ENCODE data around the gene LDLRAD3. TPM values are rescaled to one million over a fixed set of nuclear protein-coding genes. Genes with fewer than 3 reads are reported as not detected.

LDLRAD3 gene
- total RNA-seq, 3 donors from 2014 or later = 1.0 to 8.1 (median 2.0) TPM

- Histone ChIP-seq H3K36me3 (ENCODE audit: low read depth) (no peaks in the 10 kb centered on the region), H3K4me1 (ENCODE audit: low read depth) (no peaks in the 10 kb centered on the region), H3K4me3 (no peak overlapping the region), H3K9me3 (no peaks in the 10 kb centered on the region)
- ATAC-seq = no peak
- intact Hi-C loops (cut with DNase I, micrococcal nuclease) = no loop called here
- no peak for TF ChIP-seq CTCF (IDR thresholded peaks at IDR 0.05)
- no peak for DNase-seq
These were observed 309.4 kb downstream of the LDLRAD3 start for GRCh38 chr11:36253238-36253637.

GRCh38 chr11:36254713-36255112 lies 310.9 kb downstream of the LDLRAD3 start:
- H3K4me3 ChIP-seq = no peak overlapping the region
- no peaks in the 10 kb centered on the region for H3K4me1 ChIP-seq (ENCODE audit: low read depth)
- TF ChIP-seq CTCF (IDR thresholded peaks at IDR 0.05) = no peak
- intact Hi-C loops (cut with DNase I, micrococcal nuclease) = no loop called here
- ATAC-seq (no peak), DNase-seq (no peak)
- H3K36me3 ChIP-seq (ENCODE audit: low read depth) = no peaks in the 10 kb centered on the region
- H3K9me3 ChIP-seq = no peaks in the 10 kb centered on the region

GRCh38 chr11:36257351-36257750 lies 313.5 kb downstream of the LDLRAD3 start:
- H3K36me3 ChIP-seq (ENCODE audit: low read depth) = no peaks in the 10 kb centered on the region
- intact Hi-C loops (cut with DNase I, micrococcal nuclease) = no loop called here
- DNase-seq = no peak
- no peaks in the 10 kb centered on the region for H3K9me3 ChIP-seq
- no peak overlapping the region for H3K4me3 ChIP-seq
- no peak for TF ChIP-seq CTCF (IDR thresholded peaks at IDR 0.05)
- H3K4me1 ChIP-seq (ENCODE audit: low read depth) = no peaks in the 10 kb centered on the region
- no peak for ATAC-seq

- peak in 2 of 3 donors; percentile 42 to 44 for DNase-seq
- Histone ChIP-seq H3K9me3 (no peaks in the 10 kb centered on the region), H3K36me3 (ENCODE audit: low read depth) (no peaks in the 10 kb centered on the region), H3K4me3 (no peak overlapping the region), H3K4me1 (ENCODE audit: low read depth) (no peaks in the 10 kb centered on the region)
- intact Hi-C loops (cut with DNase I, micrococcal nuclease) = no loop called here
- ATAC-seq = peak; percentile 80
- TF ChIP-seq CTCF (IDR thresholded peaks at IDR 0.05) = no peak
These were observed 315.0 kb downstream of the LDLRAD3 start for GRCh38 chr11:36258730-36259360.

GRCh38 chr11:36261094-36261493 lies 317.2 kb downstream of the LDLRAD3 start:
- ATAC-seq (no peak), DNase-seq (no peak)
- Histone ChIP-seq H3K36me3 (ENCODE audit: low read depth) (no peaks in the 10 kb centered on the region), H3K4me3 (no peak overlapping the region), H3K9me3 (no peaks in the 10 kb centered on the region), H3K4me1 (ENCODE audit: low read depth) (no peaks in the 10 kb centered on the region)
- no peak for TF ChIP-seq CTCF (IDR thresholded peaks at IDR 0.05)
- intact Hi-C loops (cut with DNase I, micrococcal nuclease) = no loop called here
